BE2C (cell line): ENCODE results near the gene MCRS1.
A peak's percentile ranks its signal among the peaks of the same experiment; 100 is the strongest.

ENCODE experiments used
- DNase-seq: peaks from one replicate; pipeline ENCODE4 v3.0.0-alpha.2; 2020
- H3K27me3 ChIP-seq: fragments of 250-450 bp; sonication (Bioruptor Pico); 2 replicates; pipeline ENCODE4 v1.5.1; 2020; ENCODE audit warnings: mild to moderate bottlenecking
- H3K36me3 ChIP-seq: fragments of 250-450 bp; sonication (Bioruptor Pico); 2 replicates; pipeline ENCODE4 v1.5.1; 2020; ENCODE audit warnings: mild to moderate bottlenecking
- H3K4me1 ChIP-seq: fragments of 250-450 bp; sonication (Bioruptor Pico); 2 replicates; pipeline ENCODE4 v1.5.1; 2020
- H3K4me3 ChIP-seq: 2 replicates; pipeline ENCODE4 v1.5.1; 2011; ENCODE audit warnings: low read depth, low read length
- H3K9me3 ChIP-seq: fragments of 250-450 bp; sonication (Bioruptor Pico); 2 replicates; pipeline ENCODE4 v1.5.1; 2020
- TF ChIP-seq, protein P1 (sequence below): IDR thresholded peaks from 2 replicates; pipeline ENCODE4 v1.5.1; 2012; ENCODE audit warnings: mild to moderate bottlenecking, low read depth, low read length

Gene MCRS1

DNA sequence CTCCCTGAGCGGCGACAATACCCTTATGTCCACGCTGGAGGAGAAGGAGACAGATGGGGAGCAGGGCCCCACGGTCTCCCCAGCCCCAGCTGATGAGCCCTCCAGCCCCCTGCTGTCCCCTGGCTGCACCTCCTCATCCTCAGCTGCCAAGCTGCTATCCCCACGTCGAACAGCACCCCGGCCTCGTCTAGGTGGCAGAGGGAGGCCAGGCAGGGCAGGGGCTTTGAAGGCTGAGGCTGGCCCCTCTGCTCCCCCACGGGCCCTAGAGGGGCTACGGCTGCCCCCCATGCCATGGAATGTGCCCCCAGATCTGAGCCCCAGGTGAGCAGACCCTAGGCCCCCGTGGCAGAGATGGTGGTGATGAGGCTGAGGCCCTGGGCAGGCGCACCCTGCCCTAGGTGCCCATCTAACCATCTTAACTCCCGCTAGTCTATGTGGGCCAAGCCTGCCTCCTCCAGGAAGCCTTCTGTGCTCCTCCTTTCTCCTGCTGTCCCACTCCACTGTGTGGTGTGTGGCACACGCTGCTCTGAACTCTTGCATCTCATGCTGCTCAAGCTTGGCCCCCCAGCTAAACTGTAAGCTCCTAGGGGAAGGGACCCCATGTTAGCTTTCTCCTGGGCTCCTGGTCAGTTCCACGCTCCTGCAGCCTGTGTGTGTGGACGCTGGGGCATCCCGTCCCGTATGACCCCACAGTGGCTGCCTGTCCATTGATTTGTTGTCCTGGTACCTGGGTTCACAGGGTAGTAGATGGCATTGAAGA lies 12.1 kb downstream of the MCRS1 start:
- Histone ChIP-seq H3K36me3 (peaks cover 26% of the 10 kb centered on the region), H3K9me3 (no peaks in the 10 kb centered on the region), H3K27me3 (no peaks in the 10 kb centered on the region), H3K4me3 (no peak overlapping the region), H3K4me1 (no peaks in the 10 kb centered on the region)
- TF ChIP-seq, protein P1, sequence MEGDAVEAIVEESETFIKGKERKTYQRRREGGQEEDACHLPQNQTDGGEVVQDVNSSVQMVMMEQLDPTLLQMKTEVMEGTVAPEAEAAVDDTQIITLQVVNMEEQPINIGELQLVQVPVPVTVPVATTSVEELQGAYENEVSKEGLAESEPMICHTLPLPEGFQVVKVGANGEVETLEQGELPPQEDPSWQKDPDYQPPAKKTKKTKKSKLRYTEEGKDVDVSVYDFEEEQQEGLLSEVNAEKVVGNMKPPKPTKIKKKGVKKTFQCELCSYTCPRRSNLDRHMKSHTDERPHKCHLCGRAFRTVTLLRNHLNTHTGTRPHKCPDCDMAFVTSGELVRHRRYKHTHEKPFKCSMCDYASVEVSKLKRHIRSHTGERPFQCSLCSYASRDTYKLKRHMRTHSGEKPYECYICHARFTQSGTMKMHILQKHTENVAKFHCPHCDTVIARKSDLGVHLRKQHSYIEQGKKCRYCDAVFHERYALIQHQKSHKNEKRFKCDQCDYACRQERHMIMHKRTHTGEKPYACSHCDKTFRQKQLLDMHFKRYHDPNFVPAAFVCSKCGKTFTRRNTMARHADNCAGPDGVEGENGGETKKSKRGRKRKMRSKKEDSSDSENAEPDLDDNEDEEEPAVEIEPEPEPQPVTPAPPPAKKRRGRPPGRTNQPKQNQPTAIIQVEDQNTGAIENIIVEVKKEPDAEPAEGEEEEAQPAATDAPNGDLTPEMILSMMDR: no peak
- DNase-seq: no peak

DNA sequence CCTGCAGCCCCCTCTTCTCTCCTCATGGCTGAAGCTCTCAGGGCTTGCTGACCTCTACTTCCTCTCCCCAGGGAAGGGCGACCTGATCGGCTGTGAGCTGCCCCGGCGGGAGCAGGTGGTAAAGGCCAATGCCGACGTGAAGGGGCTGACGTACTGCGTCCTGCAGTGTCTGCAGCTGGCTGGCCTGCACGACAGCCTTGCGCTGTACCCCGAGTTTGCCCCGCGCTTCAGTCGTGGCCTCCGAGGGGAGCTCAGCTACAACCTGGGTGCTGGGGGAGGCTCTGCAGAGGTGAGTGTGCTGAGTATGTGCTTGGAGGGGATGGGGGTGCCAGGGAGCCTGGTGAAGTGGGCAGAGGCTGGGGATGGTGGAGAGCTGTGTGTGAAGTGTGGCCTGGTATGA lies 13.7 kb downstream of the MCRS1 start:
- H3K4me1 ChIP-seq: no peaks in the 10 kb centered on the region
- TF ChIP-seq, protein P1: no peak
- no peaks in the 10 kb centered on the region for H3K27me3 ChIP-seq
- no peak for DNase-seq
- no peaks in the 10 kb centered on the region for H3K9me3 ChIP-seq
- H3K36me3 ChIP-seq: peaks cover 12% of the 10 kb centered on the region
- no peak overlapping the region for H3K4me3 ChIP-seq

DNA sequence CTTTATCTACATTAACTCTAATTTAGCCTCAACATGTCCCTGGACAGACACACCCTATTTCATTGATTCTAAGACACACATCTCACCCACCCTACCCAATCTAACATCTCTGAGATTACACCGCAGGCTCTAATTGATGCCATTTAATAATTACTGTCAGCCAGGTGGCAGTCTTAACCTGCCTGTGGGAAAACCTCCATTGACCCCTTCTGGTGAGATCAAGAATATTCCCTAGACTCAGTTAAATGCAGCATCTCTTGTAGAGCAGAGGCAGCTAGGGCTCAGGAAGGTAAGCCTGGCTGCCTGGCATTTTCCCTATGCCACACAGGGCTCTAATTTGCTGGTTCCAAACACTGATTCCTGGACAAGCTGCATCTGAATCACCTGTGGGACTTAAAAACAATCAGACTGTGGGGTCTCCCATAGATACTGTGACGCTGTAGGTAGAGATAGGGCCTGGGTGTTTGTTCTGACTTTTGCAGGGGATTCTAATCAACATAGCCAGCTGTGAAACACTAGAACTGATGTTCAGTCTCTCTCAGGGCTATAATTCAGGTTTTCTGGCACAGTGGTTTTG lies 14.3 kb downstream of the MCRS1 start:
- no peaks in the 10 kb centered on the region for H3K27me3 ChIP-seq
- H3K4me3 ChIP-seq: no peak overlapping the region
- H3K4me1 ChIP-seq: no peaks in the 10 kb centered on the region
- DNase-seq: no peak
- peaks cover 8% of the 10 kb centered on the region for H3K36me3 ChIP-seq
- TF ChIP-seq, protein P1: peak; percentile 68
- H3K9me3 ChIP-seq: no peaks in the 10 kb centered on the region

DNA sequence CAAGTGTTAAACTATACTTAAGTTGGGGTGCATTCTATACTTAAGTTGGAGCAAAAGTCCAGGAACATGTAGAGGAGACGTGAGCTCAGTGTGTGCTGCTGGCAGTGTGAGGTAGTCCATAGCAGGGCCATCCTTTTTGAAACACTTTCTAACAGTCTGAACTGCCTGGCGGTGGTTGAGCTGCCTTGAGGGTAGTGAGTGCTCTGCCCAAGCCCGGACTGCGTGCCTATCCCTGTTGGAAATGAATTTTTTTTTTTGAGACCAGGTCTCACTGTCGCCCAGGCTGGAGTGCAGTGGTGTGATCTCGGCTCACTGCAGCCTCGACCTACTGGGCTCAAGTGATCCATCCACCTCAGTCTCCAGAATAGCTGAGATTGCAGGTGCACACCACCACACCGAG lies 15.0 kb downstream of the MCRS1 start:
- no peaks in the 10 kb centered on the region for H3K9me3 ChIP-seq
- TF ChIP-seq, protein P1: no peak
- DNase-seq: no peak
- peaks cover 6% of the 10 kb centered on the region for H3K36me3 ChIP-seq
- no peak overlapping the region for H3K4me3 ChIP-seq
- no peaks in the 10 kb centered on the region for H3K27me3 ChIP-seq
- H3K4me1 ChIP-seq: no peaks in the 10 kb centered on the region

DNA sequence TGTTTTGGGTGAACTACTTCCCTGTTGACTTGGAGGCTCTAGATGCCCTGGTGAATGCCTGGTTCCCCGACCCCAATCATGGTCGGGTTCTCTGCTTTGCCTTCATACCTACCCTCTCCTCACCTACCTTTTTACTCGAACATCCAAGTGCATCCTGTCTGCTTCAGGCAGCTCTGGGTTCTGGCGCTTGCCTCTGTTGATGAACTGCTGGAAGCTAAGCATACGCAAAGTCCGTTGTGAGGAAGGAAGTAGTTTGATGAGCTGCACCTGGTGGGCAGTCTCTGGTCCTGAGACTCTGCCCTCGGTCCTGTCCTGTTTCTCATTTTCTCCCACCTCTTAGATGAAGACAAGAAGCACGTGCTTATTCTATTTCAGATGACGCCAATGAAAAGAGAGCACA lies 15.5 kb downstream of the MCRS1 start:
- Histone ChIP-seq H3K27me3 (no peaks in the 10 kb centered on the region), H3K36me3 (peaks cover 1% of the 10 kb centered on the region), H3K9me3 (no peaks in the 10 kb centered on the region), H3K4me1 (no peaks in the 10 kb centered on the region), H3K4me3 (no peak overlapping the region)
- TF ChIP-seq, protein P1: no peak
- DNase-seq: no peak

DNA sequence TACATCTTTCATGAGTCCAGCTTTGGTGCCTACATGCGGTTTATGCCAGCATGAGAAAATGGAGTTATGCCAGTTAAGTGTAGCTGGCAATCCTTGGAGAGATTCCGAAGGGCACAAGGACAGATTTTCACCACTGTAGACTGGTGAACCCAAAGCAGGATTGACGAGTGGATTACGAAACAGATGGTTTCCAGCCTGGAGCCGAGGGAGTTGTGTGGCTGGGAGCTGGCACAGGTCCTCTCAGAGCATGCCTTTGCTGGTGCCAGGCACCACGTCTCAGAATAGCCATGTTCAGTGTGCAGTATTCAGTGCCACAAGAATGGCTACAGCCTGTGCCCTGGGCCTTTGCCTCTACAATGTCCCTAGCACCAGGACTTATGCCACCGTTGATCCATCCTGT lies 15.9 kb downstream of the MCRS1 start:
- no peak for DNase-seq
- Histone ChIP-seq H3K27me3 (no peaks in the 10 kb centered on the region), H3K4me3 (no peak overlapping the region)

More for the DNA sequence above, 15.9 kb downstream of the MCRS1 start:
- Histone ChIP-seq H3K9me3 (no peaks in the 10 kb centered on the region), H3K36me3 (no peaks in the 10 kb centered on the region), H3K4me1 (no peaks in the 10 kb centered on the region)
- TF ChIP-seq, protein P1: no peak
